HUES64 (cell line): ENCODE results near the gene HCST. TPM values are rescaled to one million over a fixed set of nuclear protein-coding genes. Genes with fewer than 3 reads are reported as not detected.
A peak's percentile ranks its signal among the peaks of the same experiment; 100 is the strongest.

ENCODE experiments used
- H3K27ac ChIP-seq: 2 replicates; pipeline ENCODE4 v1.7.0; 2013; ENCODE audit warnings: low read depth, low read length, inconsistent platforms
- H3K27me3 ChIP-seq: 2 replicates; pipeline ENCODE4 v1.6.1; 2013; ENCODE audit warnings: mild to moderate bottlenecking, low read length; ENCODE audit not compliant: insufficient read depth
- H3K36me3 ChIP-seq: 2 replicates; pipeline ENCODE4 v1.6.1; 2013; ENCODE audit warnings: mild to moderate bottlenecking, low read length; ENCODE audit not compliant: insufficient read depth
- H3K4me1 ChIP-seq: 2 replicates; pipeline ENCODE4 v1.6.1; 2013; ENCODE audit warnings: mild to moderate bottlenecking, low read length, moderate library complexity; ENCODE audit not compliant: insufficient read depth
- H3K4me3 ChIP-seq: 2 replicates; pipeline ENCODE4 v1.5.1; 2013; ENCODE audit warnings: mild to moderate bottlenecking, low read length, moderate library complexity
- H3K9ac ChIP-seq: 2 replicates; pipeline ENCODE4 v1.6.1; 2013; ENCODE audit warnings: mild to moderate bottlenecking, low read depth, low read length
- H3K9me3 ChIP-seq: 2 replicates; pipeline ENCODE4 v1.6.1; 2013; ENCODE audit warnings: low read depth, low read length; ENCODE audit not compliant: insufficient read depth
- WGBS: fragments of 150-250, 120-280 bp; methylation state at CpG from one replicate; pipeline ENCODE4 v1.1.7; 2013; ENCODE audit warnings: missing lambda C conversion rate; 5-methylcytosine and 5-hydroxymethylcytosine counted together
- polyA plus RNA-seq, 2 experiments: library from polyadenylated mRNA; stranded (reverse); fragments of 50-300 nt; gene quantifications; one replicate each; pipeline ENCODE4 v1.2.3, GENCODE V29; 2013

The HCST gene
- not detected for polyA plus RNA-seq (2013, experiment 1 of 2)
- polyA plus RNA-seq (2013, experiment 2 of 2): 0.57 TPM

- 58% methylated on average over 6 of the region's 6 CpGs for WGBS
- Histone ChIP-seq H3K4me3 (peak within 1 kb of the TSS; percentile 53), H3K9ac (peak within 1 kb of the TSS; percentile 43; the same call in 1 of the 2 replicates), H3K27ac (peak within 1 kb of the TSS; percentile 37; the same call in 1 of the 2 replicates), H3K9me3 (no peaks in the 10 kb centered on the region), H3K27me3 (peaks cover 7% of the 10 kb centered on the region; the same call in 1 of the 2 replicates), H3K36me3 (peaks cover 14% of the 10 kb centered on the region), H3K4me1 (peaks cover 12% of the 10 kb centered on the region; the same call in 1 of the 2 replicates)
These were observed at the start of gene HCST for GRCh38 chr19:35901854-35902661. Gene HCST, plus strand, starts transcription at chr19:35902529. Its CDS starts 65 bp downstream, at chr19:35902594.

- no peak overlapping the region for H3K4me3 ChIP-seq
- H3K36me3 ChIP-seq: no peaks in the 10 kb centered on the region
- no peaks in the 10 kb centered on the region for H3K9me3 ChIP-seq
- H3K27ac ChIP-seq: no peak overlapping the region
- H3K27me3 ChIP-seq: peaks cover 65% of the 10 kb centered on the region
- WGBS: 79% methylated on average over 8 of the region's 8 CpGs
- H3K4me1 ChIP-seq: no peaks in the 10 kb centered on the region
- no peak overlapping the region for H3K9ac ChIP-seq
These were observed 49.1 kb upstream of the HCST start for GRCh38 chr19:35853038-35853756.

GRCh38 chr19:35856546-35857149 lies 45.7 kb upstream of the HCST start, which contains the start of gene KIRREL2:
Gene KIRREL2, plus strand, starts transcription at chr19:35856911. Its CDS starts 209 bp downstream, at chr19:35857120.
- H3K27ac ChIP-seq: no peak within 1 kb of the TSS
- H3K36me3 ChIP-seq: no peaks in the 10 kb centered on the region
- H3K4me3 ChIP-seq: peak within 1 kb of the TSS; percentile 60
- peaks cover 73% of the 10 kb centered on the region for H3K27me3 ChIP-seq
- H3K9ac ChIP-seq: no peak within 1 kb of the TSS
- H3K4me1 ChIP-seq: peaks cover 2% of the 10 kb centered on the region; the same call in 1 of the 2 replicates
- 1% methylated on average over 42 of the region's 42 CpGs for WGBS
- H3K9me3 ChIP-seq: no peaks in the 10 kb centered on the region

GRCh38 chr19:35858311-35858710 lies 44.0 kb upstream of the HCST start:
- Histone ChIP-seq H3K36me3 (no peaks in the 10 kb centered on the region), H3K9me3 (no peaks in the 10 kb centered on the region), H3K9ac (no peak overlapping the region), H3K4me3 (no peak overlapping the region), H3K4me1 (peaks cover 6% of the 10 kb centered on the region; the same call in 1 of the 2 replicates), H3K27me3 (peaks cover 87% of the 10 kb centered on the region), H3K27ac (no peak overlapping the region)
- WGBS: 81% methylated on average over 6 of the region's 6 CpGs

GRCh38 chr19:35859414-35859813 lies 42.9 kb upstream of the HCST start:
- Histone ChIP-seq H3K36me3 (no peaks in the 10 kb centered on the region), H3K27ac (no peak overlapping the region), H3K4me3 (no peak overlapping the region), H3K9ac (no peak overlapping the region), H3K4me1 (peaks cover 6% of the 10 kb centered on the region; the same call in 1 of the 2 replicates), H3K9me3 (no peaks in the 10 kb centered on the region), H3K27me3 (peaks cover 89% of the 10 kb centered on the region)
- 76% methylated on average over 4 of the region's 4 CpGs for WGBS

- Histone ChIP-seq H3K27me3 (peaks cover 80% of the 10 kb centered on the region), H3K36me3 (no peaks in the 10 kb centered on the region), H3K4me1 (peaks cover 6% of the 10 kb centered on the region; the same call in 1 of the 2 replicates), H3K9ac (no peak overlapping the region), H3K4me3 (peak overlapping the region; percentile 58), H3K9me3 (no peaks in the 10 kb centered on the region), H3K27ac (no peak overlapping the region)
- WGBS: 5% methylated on average over 24 of the region's 24 CpGs
These were observed 41.9 kb upstream of the HCST start for GRCh38 chr19:35860436-35860817.

- Histone ChIP-seq H3K9me3 (no peaks in the 10 kb centered on the region), H3K9ac (no peak overlapping the region), H3K4me3 (peak overlapping the region; percentile 58), H3K27ac (no peak overlapping the region), H3K27me3 (peaks cover 78% of the 10 kb centered on the region), H3K36me3 (no peaks in the 10 kb centered on the region), H3K4me1 (peaks cover 6% of the 10 kb centered on the region; the same call in 1 of the 2 replicates)
- WGBS: 4% methylated on average over 55 of the region's 55 CpGs
These were observed 41.3 kb upstream of the HCST start for GRCh38 chr19:35860818-35861639.

GRCh38 chr19:35861640-35862160 lies 40.6 kb upstream of the HCST start:
- Histone ChIP-seq H3K27me3 (peaks cover 72% of the 10 kb centered on the region), H3K4me3 (peak overlapping the region; percentile 58), H3K36me3 (no peaks in the 10 kb centered on the region), H3K27ac (no peak overlapping the region), H3K9me3 (no peaks in the 10 kb centered on the region), H3K4me1 (peaks cover 6% of the 10 kb centered on the region; the same call in 1 of the 2 replicates), H3K9ac (no peak overlapping the region)
- 49% methylated on average over 19 of the region's 19 CpGs for WGBS

- Histone ChIP-seq H3K9me3 (no peaks in the 10 kb centered on the region), H3K36me3 (no peaks in the 10 kb centered on the region), H3K4me3 (no peak overlapping the region), H3K9ac (no peak overlapping the region), H3K27me3 (peaks cover 69% of the 10 kb centered on the region), H3K4me1 (peaks cover 6% of the 10 kb centered on the region; the same call in 1 of the 2 replicates), H3K27ac (no peak overlapping the region)
- WGBS: 89% methylated on average over 14 of the region's 14 CpGs
These were observed 39.8 kb upstream of the HCST start for GRCh38 chr19:35862528-35862927.

GRCh38 chr19:35863018-35863417 lies 39.3 kb upstream of the HCST start:
- no peak overlapping the region for H3K27ac ChIP-seq
- 90% methylated on average over 5 of the region's 5 CpGs for WGBS
- H3K4me1 ChIP-seq: peaks cover 6% of the 10 kb centered on the region; the same call in 1 of the 2 replicates
- no peak overlapping the region for H3K9ac ChIP-seq
- H3K9me3 ChIP-seq: no peaks in the 10 kb centered on the region
- peaks cover 69% of the 10 kb centered on the region for H3K27me3 ChIP-seq
- no peak overlapping the region for H3K4me3 ChIP-seq
- H3K36me3 ChIP-seq: no peaks in the 10 kb centered on the region
